GM23338 (cell line): ENCODE measurements around the gene CPXM1.

ENCODE experiments used
- CREB1 ChIP-seq: fragments of 250-450 bp; sonication (Bioruptor Pico); IDR thresholded peaks from 2 replicates; pipeline ENCODE4 v1.5.0; 2020; ENCODE audit warnings: low read depth, mild to moderate bottlenecking, moderate library complexity
- EZH2 ChIP-seq: fragments of 200-600 bp; sonication (generic); IDR thresholded peaks from one replicate; pipeline ENCODE4 v1.8.0; 2017; ENCODE audit warnings: antibody characterized with exemption, mild to moderate bottlenecking, low read depth; ENCODE audit not compliant: unreplicated experiment
- EZH2phosphoT487 ChIP-seq: fragments of 200-600 bp; sonication (generic); IDR thresholded peaks from one replicate; pipeline ENCODE4 v1.8.1; 2018; ENCODE audit warnings: antibody characterized with exemption; ENCODE audit not compliant: unreplicated experiment
- JUNB ChIP-seq: IDR thresholded peaks from one replicate; pipeline ENCODE4 v1.6.1; 2016; ENCODE audit warnings: antibody characterized with exemption; ENCODE audit not compliant: unreplicated experiment
- NANOG ChIP-seq: IDR thresholded peaks from 2 replicates; pipeline ENCODE4 v1.6.1; 2016; ENCODE audit warnings: antibody characterized with exemption, borderline replicate concordance
- POLR2AphosphoS5 ChIP-seq: IDR thresholded peaks from 2 replicates; pipeline ENCODE4 v1.6.1; 2016; ENCODE audit warnings: antibody characterized with exemption, low read depth
- STAT1 ChIP-seq: IDR thresholded peaks from one replicate; pipeline ENCODE4 v1.6.1; 2016; ENCODE audit warnings: antibody characterized with exemption; ENCODE audit not compliant: unreplicated experiment
- TF ChIP-seq, protein P1 (sequence below), 2 experiments: fragments of 200-600 bp in 1 of 2; sonication (generic) in 1 of 2; conservative IDR thresholded peaks; 2 replicates each; pipeline versions ENCODE4 v1.5.1 to v1.6.1; 2016 to 2017; ENCODE audit warnings: antibody characterized with exemption in 2 of 2, low read depth in 2 of 2, mild to moderate bottlenecking in 2 of 2, moderate library complexity in 1 of 2
- TF ChIP-seq, protein P2 (sequence below): IDR thresholded peaks from one replicate; pipeline ENCODE4 v1.6.1; 2018; ENCODE audit warnings: antibody characterized with exemption; ENCODE audit not compliant: unreplicated experiment
- TF ChIP-seq, protein P3 (sequence below): IDR thresholded peaks from 2 replicates; pipeline ENCODE4 v1.6.1; 2016; ENCODE audit warnings: antibody characterized with exemption

DNA sequence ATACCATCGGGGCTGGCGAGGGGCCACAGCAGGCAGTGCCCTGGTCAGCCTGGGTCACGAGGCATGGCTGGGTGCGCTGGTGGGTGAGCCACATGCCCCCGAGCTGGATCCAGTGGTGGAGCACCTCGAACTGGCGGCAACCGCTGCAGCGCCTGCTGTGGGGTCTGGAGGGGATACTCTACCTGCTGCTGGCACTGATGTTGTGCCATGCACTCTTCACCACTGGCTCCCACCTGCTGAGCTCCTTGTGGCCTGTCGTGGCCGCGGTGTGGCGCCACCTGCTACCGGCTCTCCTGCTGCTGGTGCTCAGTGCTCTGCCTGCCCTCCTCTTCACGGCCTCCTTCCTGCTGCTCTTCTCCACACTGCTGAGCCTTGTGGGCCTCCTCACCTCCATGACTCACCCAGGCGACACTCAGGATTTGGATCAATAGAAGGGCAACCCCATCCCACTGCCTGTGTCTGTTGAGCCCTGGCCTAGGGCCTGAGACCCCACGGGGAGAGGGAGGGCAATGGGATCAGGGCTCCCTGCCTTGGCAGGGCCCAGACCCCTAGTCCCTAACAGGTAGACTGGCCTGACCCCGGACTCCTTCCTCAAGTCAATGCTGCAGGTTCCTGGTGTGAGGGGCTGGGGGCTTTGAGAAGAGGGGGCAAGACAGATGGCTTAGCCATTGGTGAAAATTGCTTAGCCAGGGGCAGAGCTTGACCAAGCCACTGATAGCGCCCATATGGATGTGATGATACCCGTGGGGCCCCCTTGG is 16.3 kb upstream of the CPXM1 start:
- TF ChIP-seq, protein P1, sequence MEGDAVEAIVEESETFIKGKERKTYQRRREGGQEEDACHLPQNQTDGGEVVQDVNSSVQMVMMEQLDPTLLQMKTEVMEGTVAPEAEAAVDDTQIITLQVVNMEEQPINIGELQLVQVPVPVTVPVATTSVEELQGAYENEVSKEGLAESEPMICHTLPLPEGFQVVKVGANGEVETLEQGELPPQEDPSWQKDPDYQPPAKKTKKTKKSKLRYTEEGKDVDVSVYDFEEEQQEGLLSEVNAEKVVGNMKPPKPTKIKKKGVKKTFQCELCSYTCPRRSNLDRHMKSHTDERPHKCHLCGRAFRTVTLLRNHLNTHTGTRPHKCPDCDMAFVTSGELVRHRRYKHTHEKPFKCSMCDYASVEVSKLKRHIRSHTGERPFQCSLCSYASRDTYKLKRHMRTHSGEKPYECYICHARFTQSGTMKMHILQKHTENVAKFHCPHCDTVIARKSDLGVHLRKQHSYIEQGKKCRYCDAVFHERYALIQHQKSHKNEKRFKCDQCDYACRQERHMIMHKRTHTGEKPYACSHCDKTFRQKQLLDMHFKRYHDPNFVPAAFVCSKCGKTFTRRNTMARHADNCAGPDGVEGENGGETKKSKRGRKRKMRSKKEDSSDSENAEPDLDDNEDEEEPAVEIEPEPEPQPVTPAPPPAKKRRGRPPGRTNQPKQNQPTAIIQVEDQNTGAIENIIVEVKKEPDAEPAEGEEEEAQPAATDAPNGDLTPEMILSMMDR (conservative IDR thresholded peaks at IDR 0.05; ENCODE audit: low read depth in 2 of 2) = peak; percentile 46 to 80
- TF ChIP-seq, protein P2, sequence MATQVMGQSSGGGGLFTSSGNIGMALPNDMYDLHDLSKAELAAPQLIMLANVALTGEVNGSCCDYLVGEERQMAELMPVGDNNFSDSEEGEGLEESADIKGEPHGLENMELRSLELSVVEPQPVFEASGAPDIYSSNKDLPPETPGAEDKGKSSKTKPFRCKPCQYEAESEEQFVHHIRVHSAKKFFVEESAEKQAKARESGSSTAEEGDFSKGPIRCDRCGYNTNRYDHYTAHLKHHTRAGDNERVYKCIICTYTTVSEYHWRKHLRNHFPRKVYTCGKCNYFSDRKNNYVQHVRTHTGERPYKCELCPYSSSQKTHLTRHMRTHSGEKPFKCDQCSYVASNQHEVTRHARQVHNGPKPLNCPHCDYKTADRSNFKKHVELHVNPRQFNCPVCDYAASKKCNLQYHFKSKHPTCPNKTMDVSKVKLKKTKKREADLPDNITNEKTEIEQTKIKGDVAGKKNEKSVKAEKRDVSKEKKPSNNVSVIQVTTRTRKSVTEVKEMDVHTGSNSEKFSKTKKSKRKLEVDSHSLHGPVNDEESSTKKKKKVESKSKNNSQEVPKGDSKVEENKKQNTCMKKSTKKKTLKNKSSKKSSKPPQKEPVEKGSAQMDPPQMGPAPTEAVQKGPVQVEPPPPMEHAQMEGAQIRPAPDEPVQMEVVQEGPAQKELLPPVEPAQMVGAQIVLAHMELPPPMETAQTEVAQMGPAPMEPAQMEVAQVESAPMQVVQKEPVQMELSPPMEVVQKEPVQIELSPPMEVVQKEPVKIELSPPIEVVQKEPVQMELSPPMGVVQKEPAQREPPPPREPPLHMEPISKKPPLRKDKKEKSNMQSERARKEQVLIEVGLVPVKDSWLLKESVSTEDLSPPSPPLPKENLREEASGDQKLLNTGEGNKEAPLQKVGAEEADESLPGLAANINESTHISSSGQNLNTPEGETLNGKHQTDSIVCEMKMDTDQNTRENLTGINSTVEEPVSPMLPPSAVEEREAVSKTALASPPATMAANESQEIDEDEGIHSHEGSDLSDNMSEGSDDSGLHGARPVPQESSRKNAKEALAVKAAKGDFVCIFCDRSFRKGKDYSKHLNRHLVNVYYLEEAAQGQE = no peak
- no peak for TF ChIP-seq JUNB
- no peak for TF ChIP-seq STAT1
- no peak for TF ChIP-seq NANOG
- TF ChIP-seq EZH2phosphoT487 = no peak
- no peak for TF ChIP-seq POLR2AphosphoS5
- no peak for TF ChIP-seq CREB1 (CRISPR knock-in tag)
- no peak for TF ChIP-seq EZH2
- TF ChIP-seq, protein P3, sequence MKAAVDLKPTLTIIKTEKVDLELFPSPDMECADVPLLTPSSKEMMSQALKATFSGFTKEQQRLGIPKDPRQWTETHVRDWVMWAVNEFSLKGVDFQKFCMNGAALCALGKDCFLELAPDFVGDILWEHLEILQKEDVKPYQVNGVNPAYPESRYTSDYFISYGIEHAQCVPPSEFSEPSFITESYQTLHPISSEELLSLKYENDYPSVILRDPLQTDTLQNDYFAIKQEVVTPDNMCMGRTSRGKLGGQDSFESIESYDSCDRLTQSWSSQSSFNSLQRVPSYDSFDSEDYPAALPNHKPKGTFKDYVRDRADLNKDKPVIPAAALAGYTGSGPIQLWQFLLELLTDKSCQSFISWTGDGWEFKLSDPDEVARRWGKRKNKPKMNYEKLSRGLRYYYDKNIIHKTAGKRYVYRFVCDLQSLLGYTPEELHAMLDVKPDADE = no peak
